ENCODE results near the gene HEXA.

Gene HEXA

DNA sequence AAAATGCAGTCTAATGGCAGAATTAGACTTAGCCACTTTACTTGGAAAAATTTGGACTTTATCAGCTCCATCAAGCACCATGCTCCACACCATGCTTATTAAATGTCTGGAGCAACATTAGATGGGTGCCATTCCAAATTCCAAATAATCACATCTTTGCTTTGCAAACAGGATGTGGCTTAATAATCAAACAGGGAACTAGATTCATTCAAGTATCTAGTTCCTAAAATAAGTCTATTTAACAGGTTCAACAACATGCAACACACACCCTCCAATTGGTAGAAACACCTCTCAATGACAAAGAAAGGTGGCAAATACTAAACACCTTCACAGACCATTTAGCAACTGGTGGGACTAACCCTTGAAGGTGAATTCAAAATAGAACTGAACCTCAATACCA is 3.5 kb downstream of the HEXA start:
- no peak for FAIRE-seq

DNA sequence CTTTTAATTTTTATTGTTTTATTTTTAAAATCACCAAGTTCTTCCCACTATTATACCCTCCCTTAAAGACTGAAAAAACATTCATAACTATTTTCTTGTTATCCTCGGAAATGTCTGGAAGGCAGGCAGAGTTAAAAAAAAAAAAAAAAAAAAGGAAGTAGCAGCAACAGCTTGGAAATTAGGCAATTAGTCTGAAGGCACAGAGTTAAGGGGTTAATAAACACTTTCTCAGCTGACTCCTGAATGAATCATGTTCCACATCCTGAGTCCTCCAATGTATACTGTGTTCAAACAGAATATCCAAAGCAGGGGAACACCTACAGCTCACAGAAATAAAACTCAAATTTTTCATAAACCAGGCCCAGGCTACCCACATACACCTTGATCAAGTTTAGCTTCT is 5.8 kb downstream of the HEXA start:
- FAIRE-seq = no peak

DNA sequence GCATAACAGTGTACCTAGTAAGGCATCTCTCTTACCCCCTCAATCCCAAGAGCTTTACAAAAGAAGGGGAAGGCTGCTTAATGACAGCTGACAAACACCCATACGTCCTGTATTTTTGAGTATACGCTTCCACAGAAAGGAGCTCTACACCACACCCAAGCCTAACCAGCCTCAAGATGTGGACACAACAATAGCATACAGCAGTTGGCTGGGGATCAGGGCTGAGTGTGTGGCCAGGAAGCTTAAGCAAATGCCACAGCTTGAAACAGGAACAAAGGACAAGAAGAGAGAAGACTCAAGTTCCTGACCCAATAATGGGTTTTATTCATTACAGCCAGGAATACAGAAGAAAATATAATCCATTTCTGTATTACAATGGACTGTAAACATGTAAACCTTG is 6.9 kb downstream of the HEXA start:
- no peak for FAIRE-seq

DNA sequence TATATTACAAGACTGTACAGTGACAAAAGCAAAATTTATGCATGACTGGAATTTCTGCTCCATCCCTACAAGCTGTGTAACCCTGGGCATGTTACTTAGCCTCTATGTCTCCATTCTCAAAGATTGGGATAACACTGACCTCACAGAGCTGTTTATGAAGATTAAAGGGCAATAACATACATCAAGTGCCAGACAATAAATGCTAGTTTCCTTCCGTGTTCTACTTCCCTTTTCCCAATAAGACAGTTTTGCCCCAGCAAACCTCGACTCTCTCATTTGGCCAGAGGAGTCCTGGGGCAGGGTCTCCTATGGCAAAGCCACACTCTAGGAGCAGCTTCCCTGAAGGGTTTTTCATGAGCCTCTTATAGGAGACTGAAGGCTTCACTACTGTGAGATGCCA is 7.5 kb downstream of the HEXA start:
- FAIRE-seq = no peak

DNA sequence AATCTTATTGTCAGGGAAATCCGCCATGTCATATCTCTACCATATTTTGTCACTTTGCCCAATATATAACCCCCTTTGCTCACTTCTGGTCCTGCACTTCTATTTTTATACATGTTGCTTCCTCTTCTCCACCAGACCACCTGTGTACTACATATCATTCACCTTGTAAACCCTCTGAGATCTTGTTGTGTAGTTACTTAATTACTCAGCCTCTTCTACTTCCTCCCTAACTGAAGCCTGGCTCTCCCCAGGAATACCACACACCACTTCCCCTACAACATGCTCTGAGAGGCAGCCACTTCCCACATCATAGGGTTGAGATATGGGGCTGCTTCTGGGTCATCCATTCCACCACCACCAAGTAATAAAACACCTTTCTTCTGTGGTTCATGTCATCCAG is 10.0 kb downstream of the HEXA start:
- FAIRE-seq = no peak

DNA sequence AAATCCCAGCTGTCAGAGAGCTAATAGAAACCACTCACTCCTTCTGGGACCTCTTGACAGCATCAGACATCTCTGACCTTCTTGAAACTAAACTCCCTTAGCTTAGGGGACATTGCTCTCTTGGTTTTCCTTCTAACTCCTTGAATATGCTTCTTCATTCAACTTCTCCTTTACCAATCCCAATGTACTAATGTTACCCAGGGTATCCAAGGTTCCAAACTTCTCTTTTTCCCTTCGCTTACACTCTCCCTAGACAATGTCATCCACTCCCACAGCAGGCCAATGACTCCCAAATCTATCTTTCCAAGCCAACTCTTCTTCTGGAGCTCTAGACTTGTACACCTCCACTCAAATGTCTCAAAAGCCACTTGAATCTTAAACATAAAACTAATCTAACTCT is 14.6 kb downstream of the HEXA start:
- no peak for FAIRE-seq

DNA sequence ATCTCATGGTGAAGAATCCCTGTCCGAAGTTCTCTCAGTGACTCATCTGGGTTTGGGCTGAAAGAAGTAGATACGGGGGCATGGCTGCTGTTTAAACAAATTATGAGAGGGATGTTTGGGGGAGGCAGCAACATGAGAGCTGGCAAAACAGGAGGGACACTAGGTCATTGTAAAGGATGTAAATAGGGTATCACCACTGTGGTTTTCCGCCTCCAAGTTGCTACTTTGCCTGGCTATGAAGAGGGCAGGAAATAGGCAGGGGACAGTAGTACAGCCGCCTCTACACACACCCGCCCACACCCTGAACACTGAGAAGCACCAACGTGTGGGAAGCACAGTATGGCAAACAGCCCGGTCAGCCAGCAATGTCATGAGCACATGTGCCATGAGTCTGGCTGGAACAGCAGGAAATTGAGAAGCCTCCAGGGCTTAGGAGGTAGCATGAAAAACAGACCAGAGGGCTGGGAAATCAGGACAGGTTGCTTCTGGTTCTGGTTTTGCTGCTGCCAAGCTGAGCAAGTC is 17.1 kb downstream of the HEXA start:
- no peak for FAIRE-seq

DNA sequence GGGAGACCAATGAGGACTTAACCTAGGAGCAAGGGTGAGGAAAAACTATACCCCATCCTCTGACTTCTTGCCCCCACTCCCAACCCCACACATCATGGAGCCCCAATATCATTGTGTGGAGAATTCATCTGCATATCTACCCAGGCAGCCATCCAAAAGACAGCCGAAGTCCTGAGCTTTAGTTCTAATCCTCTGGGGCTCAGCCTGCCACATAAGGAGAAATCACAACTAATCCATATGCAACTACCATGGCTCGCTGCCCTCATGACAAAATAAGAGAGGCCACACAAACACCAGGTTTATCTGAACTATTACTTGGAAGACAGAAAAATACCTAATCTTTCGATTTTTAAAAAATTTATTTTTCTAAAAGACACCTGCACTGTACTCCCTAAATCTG is 17.7 kb downstream of the HEXA start:
- no peak for FAIRE-seq

DNA sequence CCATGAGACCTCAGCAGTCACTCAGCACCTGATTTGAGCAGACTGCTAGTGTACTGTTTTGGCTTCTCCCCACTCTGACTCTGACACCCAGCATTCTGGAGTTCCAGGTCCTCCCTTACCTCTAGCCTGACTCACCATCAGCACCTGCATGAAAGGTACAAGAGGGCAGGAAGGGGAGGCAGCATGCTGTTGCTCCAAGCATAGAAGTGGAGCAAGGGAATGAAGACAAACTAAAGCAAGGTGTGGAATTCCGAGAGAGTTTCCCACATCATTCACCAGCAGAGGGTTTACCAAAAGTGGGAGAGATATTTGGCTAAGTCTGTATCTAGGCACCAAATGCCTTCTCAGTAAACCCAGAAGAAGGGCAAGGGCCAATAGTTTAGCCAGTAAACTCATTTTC is 21.3 kb downstream of the HEXA start:
- FAIRE-seq = no peak

DNA sequence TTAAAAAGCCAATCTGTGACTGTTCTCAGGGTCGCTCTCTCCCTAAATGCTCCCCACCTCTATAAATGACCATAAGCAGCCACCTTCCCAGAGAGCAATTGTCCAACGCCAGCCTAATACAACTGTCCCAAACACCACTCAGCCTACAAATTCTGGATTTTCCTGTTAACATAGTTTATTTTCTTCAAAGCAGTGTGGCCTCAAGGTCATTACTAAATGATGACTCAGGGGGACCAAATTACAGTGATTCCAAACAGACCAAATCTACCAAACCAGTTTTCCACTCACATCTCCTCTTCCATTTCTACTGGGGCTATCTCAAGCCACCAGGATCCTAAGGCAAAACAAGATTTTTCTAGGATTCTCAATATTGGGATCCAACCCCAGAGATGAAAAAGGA is 22.5 kb downstream of the HEXA start:
- FAIRE-seq = no peak

DNA sequence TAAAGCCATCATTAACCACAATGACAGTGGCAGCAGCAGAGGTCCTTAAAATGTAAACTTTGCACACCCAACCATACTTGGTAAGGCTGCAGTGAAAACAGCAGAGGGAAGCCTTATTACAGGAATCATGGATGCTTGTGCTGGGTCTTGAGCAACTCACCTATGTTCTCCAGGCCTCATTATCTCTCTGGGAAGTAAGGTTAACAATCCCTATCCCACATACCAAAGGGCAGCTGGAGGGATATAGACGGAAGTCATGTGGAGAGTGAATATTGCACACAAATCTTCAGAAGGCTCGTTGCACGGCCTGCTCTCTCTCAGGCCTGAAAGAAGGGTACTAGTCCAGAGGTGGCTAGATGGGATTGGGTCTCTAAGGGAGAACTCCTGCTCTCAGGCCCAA is 30.0 kb downstream of the HEXA start:
- FAIRE-seq = no peak

DNA sequence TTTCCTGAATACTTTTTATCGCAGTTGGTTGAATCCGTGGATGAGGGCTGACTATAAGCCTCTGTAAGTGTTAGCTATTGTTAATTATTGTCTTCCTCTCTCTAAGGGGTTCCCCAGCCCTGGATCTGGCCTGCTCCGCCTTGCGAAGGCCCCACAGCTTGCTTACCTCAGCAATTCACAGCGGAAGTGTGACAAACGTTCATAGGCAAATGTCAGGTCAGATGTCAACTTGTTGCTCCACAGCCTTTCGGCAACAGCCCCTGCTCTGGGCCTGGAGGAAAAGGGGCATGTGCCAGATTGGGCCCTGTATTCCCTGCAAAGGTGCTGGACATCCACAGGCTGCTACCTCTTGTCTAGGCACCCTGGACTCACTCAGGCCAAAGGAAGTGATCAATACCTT is 30.5 kb downstream of the HEXA start:
- no peak for FAIRE-seq

DNA sequence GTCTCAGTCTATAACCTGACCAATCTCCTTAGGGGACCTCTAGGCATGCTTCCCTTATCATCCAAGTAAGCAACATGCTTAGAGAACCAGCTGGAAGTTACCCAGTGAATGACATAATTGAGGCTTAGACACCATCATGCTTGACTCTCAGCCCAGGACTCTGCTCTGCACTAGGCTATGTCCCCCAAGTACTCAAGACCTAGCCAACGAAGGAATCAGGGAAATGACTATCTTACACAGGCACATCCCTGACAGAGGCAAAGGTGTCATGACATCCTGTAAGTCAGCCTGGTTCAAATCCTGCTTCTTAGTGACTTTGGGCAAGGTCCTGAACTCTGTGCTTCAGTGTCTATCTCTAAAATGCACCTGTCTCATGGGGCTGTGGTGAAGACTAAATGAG is 31.2 kb downstream of the HEXA start:
- no peak for FAIRE-seq

DNA sequence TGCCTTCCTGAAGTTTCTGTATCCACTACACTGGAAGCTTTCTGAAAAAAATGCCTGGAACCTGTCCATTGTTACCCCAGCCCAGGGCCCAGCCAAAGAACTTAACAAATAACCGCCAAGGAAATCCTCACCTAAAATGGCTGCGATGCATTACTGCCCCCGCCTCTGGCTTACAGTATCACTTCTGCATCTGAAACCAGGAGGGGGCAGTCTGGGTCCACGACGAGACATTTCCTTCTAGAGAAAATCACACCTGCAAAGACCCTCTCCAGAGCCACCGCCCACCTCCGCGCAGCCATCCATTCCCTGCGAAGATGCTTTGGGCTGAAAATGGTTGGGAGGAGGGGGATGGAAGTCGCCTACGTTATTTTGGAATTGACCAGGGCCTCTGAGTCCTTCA is 33.4 kb downstream of the HEXA start:
- FAIRE-seq = no peak

DNA sequence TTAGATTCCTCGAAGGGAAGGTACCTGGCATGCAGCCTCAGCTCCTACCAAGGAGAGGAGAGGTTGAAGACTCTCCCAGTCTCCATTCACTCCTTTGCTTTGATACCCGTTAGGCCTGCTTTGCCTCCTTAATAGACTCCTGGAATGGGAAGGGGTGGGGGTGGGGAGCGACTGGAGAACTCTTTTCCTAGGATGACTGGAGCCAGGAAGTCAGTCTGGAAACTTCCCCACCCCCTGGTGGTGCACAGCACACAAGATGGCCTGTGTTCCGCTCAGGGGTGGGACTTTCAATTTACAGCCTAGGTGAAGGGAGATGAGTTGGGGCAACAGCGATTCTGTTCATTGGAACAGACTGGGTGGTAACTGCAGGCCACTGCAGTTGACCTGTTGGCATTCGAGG is 34.5 kb downstream of the HEXA start:
- FAIRE-seq = no peak

DNA sequence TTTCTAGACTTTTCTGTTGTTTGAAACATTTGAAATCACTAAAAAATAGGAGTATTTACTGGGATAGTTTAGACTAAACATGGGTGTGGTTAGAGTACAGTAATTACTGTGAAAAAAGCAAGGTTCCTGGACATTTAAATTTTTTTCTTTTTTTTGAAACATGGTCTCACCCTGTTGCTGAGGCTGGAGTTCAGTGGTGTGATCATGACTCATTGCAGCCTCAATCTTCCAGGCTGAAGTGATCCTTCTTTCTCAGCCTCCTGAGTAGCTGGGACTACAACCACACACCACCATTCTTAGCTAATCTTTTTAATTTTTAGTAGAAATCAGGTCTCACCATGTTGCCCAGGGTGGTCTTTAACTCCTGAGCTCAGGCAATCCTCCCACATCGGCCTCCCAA is 35.4 kb downstream of the HEXA start:
- no peak for FAIRE-seq

DNA sequence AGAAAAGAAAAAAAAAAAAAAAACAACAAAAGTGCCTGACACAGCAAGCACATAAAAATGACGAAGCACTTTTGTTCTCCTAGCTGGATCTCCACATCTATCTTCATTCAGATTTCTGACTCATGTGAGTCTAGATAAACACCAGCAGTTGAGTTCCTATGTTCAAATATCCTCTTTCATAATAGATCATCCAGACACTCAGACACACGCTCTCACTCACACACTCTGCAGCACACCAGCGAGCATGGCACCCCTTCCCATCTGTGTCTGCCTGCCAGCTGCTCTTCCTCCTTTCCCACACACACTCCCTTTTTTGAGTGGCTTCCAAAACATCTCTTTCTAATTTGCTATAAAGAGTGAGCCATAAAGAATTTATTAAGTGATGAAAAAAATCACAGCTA is 36.0 kb downstream of the HEXA start:
- FAIRE-seq = no peak

DNA sequence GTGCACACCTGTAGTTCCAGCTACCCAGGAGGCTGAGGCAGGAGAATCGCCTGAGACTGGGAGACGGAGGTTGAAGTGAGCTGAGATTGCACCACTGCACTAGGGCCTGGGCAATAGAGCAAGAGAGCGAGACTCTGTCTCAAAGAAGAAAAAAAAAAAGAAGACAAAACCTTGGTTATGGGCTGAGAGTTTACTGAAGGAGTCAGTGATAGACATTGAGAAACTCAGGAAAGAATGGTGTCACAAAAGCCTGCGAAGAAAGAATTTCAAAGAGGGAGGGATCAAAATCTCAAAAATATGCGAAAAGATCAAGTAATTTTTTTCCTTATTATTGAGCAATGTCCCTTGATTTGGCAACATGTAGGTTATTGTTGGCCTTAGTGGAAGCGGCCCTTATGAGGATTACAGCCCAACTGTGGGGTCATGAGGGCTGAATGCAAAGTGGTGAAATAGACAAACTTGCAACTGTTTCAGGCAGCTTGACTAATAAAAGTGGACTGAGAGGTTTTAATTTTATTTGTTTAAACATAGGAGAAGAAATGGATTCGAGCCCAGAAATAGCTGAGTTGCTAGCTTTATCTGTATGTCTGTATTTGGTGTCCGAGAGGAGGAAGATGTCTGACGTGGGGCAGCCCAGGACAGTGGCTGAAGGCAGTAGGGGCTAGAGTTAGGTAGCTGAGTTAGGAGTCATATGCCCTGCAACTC is 37.0 kb downstream of the HEXA start:
- no peak for FAIRE-seq

DNA sequence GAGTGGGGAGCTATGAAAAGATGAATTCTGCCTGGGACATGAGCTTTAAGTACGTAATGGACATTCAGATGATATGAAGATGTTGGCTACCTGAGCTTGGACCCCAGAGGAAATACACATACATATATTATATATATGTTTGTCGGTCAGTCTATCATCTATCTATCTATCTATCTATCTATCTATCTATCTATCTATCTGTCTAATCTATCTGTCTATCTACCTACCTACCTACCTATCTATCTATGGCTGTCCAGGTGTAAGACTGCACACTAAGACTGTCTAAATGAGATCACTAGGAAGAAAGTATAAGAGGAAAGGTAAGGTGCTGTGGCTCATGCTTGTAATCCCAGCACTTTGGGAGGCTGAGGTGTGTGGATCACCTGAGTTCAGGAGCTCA is 37.7 kb downstream of the HEXA start:
- FAIRE-seq = no peak

DNA sequence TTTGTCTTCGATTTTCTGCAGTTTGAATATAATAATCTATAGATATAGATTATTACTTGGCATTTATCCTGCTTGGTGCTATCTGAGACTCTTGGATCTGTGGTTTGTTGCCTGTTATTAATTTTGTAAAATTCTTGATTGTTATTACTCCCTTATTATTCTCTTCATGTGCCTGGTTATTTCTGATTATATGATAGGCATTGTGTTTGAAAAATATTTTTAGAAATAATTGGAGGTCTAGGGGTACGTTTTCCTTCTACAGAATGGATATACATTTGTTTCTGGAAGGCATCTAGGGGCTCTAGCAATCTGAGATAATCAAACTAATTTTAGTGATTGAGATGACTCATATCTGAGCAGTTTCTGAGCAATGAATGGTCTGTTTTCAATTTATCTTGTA is 41.0 kb downstream of the HEXA start:
- FAIRE-seq = no peak

DNA sequence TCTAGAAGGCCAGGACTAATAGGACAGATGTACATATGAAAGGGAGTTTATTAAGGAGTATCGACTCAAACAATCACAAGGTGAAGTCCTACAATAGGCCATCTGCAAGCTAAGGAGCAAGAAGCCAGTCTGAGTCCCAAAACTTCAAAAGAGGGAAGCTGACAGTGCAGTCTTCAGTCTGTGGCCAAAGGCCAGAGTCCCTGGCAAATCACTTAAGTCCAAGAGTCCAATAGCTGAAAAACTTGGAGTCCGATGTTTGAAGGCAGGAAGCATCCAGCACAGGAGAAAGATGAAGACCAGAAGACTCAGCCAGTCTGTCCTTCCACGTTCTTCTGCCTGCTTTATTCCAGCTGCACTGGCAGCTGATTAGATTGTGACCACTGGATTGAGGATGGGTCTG is 44.8 kb downstream of the HEXA start:
- no peak for FAIRE-seq

DNA sequence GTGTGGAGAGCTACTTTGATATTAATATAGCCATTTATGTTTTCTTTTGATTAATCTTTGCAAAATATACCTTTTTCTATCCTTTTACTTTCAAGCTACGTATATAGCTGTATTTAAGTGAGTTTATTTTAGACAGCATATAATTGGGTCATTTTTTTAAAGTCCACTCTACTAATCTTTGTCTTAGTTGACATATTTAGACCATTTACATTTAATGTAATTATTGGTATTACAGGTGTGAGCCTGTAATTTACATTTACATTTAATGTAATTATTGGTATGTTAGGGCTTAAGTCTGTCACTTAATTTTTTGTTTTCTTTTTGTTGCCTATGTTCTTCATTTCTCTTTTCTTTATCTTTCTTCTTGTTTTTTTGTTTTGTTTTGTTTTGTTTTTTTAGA is 52.1 kb downstream of the HEXA start:
- FAIRE-seq = no peak

DNA sequence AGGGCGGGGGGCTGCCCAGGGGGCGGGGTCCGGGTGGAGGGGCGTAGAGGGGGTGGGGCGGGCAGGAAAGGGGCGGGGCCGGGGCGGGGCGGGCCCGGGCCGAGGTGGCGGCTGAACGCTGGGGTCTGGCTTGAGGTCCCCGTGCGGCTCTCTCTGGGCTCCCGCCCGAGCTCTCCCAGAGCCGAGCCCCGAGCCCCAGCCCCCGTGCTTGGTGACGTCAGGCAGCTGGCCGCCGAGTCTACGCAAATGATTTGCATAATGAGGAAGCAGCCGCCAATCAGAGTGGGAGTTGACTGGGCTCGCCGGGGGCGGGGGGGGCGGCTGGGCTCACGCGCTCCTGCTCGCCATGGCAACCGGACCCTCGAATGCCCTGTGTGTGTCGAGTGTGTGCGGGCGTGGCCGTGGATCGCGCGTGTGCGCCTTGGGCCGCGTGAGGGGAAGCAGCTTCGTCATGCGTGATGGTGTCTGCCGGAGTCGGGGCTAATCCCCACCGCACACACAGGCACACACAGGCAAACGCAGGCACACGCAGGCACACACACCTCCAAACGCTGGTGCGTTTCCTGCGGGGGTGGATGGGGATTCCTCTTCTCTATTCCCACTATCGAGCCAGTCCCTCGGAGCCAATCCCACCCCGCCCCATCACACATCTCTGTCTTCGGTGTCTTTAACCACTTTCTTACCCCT is 55.7 kb downstream of the HEXA start, which contains the start of gene CELF6:
TSS of gene CELF6 (minus strand) at position 173 of the 687 bp plus-strand sequence. CDS start 283 bp downstream, outside the sequence.
- no peak for FAIRE-seq

DNA sequence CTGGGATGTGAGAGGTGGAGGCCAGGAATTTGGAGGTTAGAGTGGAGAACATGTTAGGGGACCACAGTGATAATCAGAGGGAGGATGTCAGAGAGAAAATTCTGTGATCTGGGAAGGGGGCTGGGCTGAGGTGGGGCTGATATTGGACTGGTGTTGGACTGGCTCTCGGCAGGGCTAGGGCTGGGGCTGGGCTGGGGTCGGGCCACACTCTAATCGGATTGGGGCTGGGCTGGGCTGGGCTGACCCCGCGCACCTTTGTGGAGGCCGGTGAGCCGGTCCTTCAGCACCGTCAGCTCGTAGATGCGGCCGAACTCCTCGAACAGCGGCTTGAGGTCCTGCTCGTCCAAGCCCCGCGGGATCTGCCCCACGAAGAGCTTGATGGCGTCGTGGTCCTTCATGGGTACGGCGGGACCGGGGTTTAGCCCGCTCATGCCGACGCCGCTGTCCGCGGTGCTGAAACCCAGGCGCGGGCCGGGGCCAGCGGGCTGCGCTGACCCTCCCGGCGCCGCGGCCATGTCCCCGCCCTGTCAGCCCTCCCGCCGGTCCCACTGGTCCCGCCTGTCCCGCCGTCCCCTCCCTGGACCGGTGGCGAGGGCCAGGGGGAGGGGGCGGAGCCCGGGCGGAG is 56.3 kb downstream of the HEXA start:
- FAIRE-seq = no peak

Data from A204.1 (cell line).